PC-3 (cell line): ENCODE measurements around the gene MYLK2.

Source experiments
- CTCF ChIP-seq: fragments of 300-600 bp; sonication (generic); conservative IDR thresholded peaks from 2 replicates; pipeline ENCODE4 v1.5.1; 2017; ENCODE audit warnings: antibody characterized with exemption, low read depth, mild to moderate bottlenecking, low read length
- EZH2 ChIP-seq: fragments of 300-600 bp; sonication (generic); IDR thresholded peaks from one replicate; pipeline ENCODE4 v1.6.1; 2017; ENCODE audit warnings: antibody characterized with exemption, mild to moderate bottlenecking, low read length; ENCODE audit not compliant: unreplicated experiment
- EZH2phosphoT487 ChIP-seq: fragments of 300-600 bp; sonication (generic); IDR thresholded peaks from 2 replicates; pipeline ENCODE4 v1.6.1; 2018; ENCODE audit warnings: mild to moderate bottlenecking, antibody characterized with exemption, low read length, borderline replicate concordance

GRCh38 chr20:31836853-31837608 lies 17.9 kb downstream of the MYLK2 start:
- TF ChIP-seq CTCF: no peak
- no peak for TF ChIP-seq EZH2phosphoT487
- no peak for TF ChIP-seq EZH2
